ENCODE data around the gene C6orf132.

DNA sequence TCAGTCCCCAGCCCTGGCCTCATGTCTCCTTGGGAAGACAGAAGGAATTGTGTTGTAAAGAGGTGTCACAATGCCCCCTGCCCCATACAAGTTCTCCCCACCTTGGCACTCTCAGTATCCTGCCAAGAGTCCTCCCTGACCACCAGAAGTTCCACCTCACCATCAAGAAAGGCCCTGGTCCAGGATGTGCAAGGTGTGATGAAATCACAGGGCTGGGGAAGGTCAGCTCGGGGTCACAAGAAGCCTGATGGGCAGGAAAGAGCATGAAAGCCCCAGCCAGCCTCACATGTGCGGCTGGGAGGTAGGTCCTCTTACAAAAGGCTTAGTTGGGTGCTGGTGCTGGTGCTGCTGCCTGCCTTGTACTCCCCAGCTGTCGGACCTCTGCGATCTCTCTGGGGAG is 12.9 kb upstream of the C6orf132 start:
- no peak for TF ChIP-seq CTCF (conservative IDR thresholded peaks at IDR 0.05; ENCODE audit: low read depth, low read length)
- TF ChIP-seq EZH2 (IDR thresholded peaks at IDR 0.05; ENCODE audit: borderline replicate concordance, low read depth, low read length, poor library complexity, severe bottlenecking): no peak
